HEK293 (cell line): ENCODE data around the gene LMO4.

Source experiments
- AEBP2 ChIP-seq: fragments of 450-650 bp; formaldehyde crosslinking; IDR thresholded peaks from 2 replicates; pipeline ENCODE4 v1.5.1; 2016; ENCODE audit warnings: missing biosample characterization, missing genetic modification characterization, borderline replicate concordance
- CTCF ChIP-seq: fragments of 450-650 bp; formaldehyde crosslinking; IDR thresholded peaks from 2 replicates; pipeline ENCODE4 v1.5.1; 2016; ENCODE audit warnings: missing biosample characterization, missing genetic modification characterization
- PRDM4 ChIP-seq: fragments of 450-650 bp; formaldehyde crosslinking; IDR thresholded peaks from 2 replicates; pipeline ENCODE4 v1.5.1; 2017; ENCODE audit warnings: missing biosample characterization, missing genetic modification characterization
- RBAK ChIP-seq: fragments of 450-650 bp; formaldehyde crosslinking; IDR thresholded peaks from 2 replicates; pipeline ENCODE4 v1.5.1; 2016; ENCODE audit warnings: missing biosample characterization, missing genetic modification characterization
- ZNF133 ChIP-seq: fragments of 450-650 bp; formaldehyde crosslinking; IDR thresholded peaks from 2 replicates; pipeline ENCODE4 v1.5.1; 2016; ENCODE audit warnings: missing biosample characterization, missing genetic modification characterization
- ZNF830 ChIP-seq: fragments of 450-650 bp; IDR thresholded peaks from 2 replicates; pipeline ENCODE4 v1.5.0; 2018; ENCODE audit warnings: missing biosample characterization, missing genetic modification characterization, low read depth, mild to moderate bottlenecking, moderate library complexity
- TF ChIP-seq, protein P1 (sequence below): fragments of 450-650 bp; formaldehyde crosslinking; IDR thresholded peaks from 2 replicates; pipeline ENCODE4 v1.5.1; 2016; ENCODE audit warnings: missing biosample characterization, missing genetic modification characterization

DNA sequence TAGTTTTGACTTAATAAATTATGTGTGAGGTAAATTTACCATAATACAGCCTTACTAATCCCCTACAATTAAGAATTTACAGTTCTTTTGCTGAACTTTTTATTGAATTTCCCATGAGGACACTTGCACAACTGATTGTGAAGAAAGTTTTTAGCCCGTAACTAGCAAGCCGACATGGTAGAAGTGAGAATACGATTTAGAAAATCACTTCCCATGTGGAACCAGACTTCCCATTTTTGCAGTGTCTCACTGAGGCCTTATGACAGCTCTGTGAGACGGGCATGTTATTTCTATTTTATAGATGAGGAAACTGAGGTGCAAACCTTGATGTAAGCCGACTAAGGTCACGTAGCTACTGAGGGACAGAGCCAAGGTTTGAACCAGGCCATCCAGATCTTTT, 32.5 kb upstream of the LMO4 start:
- no peak for TF ChIP-seq CTCF (tag by site-specific recombination)
- no peak for TF ChIP-seq AEBP2 (tag by site-specific recombination)
- TF ChIP-seq PRDM4 (tag by site-specific recombination), result no peak
- no peak for TF ChIP-seq RBAK (tag by site-specific recombination)
- TF ChIP-seq ZNF133 (tag by site-specific recombination), result no peak
- no peak for TF ChIP-seq ZNF830
- TF ChIP-seq, protein P1, sequence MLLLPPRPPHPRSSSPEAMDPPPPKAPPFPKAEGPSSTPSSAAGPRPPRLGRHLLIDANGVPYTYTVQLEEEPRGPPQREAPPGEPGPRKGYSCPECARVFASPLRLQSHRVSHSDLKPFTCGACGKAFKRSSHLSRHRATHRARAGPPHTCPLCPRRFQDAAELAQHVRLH (tag by site-specific recombination), result no peak
